ENCODE data around the gene ACSF2.

ACSF2 gene

DNA sequence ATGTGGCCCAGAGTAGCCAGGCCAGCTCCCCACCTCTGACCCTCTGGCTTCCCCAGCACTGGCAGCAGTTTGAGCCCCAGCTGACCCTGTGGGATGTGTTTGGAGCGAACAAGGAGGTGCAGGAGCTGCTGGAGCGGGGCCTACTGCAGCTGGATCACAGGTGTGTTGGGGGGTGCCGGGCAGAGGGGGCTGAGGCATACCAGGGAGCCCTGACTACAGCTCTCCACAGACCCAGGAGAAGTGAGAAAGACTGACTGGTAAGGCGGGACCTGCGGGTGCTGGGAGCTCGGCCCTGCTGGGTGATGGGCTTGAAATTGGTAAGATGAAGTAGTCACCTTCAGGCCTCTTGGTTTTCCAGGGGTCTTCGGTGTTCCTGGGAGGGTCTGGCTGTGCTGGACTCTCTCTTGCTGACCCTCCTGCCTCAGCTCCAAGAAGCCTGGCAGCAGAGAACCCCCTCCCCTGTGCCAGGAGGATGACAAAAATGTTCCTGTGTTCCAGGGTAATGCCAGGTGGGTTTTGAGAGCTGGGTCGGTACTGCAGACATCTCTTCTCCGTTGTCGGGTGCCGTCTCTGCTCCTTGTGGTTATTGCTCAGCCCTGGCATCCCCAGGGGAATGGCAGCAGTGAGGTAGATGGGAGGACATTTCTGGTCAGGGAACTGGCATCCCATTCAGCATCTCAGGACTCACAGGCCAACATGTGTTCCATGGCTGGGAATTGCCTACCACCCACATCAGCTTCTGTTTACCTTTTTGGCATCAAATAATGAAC is 58.6 kb downstream of the ACSF2 start:
- Histone ChIP-seq H3K9me3 (ENCODE audit: control extremely low read depth in 1 of 5, control insufficient read depth in 4 of 5, insufficient read depth in 2 of 5, low read depth in 1 of 5, low read length in 4 of 5) (no peaks in the 10 kb centered on the region), H3K27ac (ENCODE audit: insufficient read depth in 1 of 2, low read depth in 1 of 2, low read length in 2 of 2, poor library complexity in 1 of 2, severe bottlenecking in 2 of 2) (no peak overlapping the region), H3K27me3 (replicated peaks in 2 of 5; ENCODE audit: control insufficient read depth in 4 of 5, insufficient read depth in 5 of 5, low read length in 4 of 5) (no peaks in the 10 kb centered on the region), H3K36me3 (ENCODE audit: control insufficient read depth in 4 of 4, insufficient read depth in 4 of 4, low read length in 3 of 4) (peaks cover 9 to 48% (median 31%) of the 10 kb centered on the region in 4 experiments), H3K4me1 (ENCODE audit: control extremely low read depth in 1 of 4, control insufficient read depth in 4 of 4, insufficient read depth in 4 of 4, low read length in 3 of 4) (peaks cover 0 to 11% (median 7%) of the 10 kb centered on the region in 4 experiments), H3K4me3 (ENCODE audit: control insufficient read depth in 1 of 7, extremely low read depth in 1 of 7, insufficient read depth in 4 of 7, low read depth in 2 of 7, low read length in 6 of 7) (no peak overlapping the region)
- 97% methylated on average over 7 of the region's 11 CpGs for WGBS (ENCODE audit: insufficient coverage)
- CTCF ChIA-PET = interaction anchor here (0.8 to 4.1 kb wide), 12 partner anchors 9 to 368 kb away, joined by 3 to 18 read pairs (median 5); partner anchors contain the start of genes CHAD and LRRC59
- DNase-seq = no peak
- POLR2A ChIA-PET = no interaction called here

DNA sequence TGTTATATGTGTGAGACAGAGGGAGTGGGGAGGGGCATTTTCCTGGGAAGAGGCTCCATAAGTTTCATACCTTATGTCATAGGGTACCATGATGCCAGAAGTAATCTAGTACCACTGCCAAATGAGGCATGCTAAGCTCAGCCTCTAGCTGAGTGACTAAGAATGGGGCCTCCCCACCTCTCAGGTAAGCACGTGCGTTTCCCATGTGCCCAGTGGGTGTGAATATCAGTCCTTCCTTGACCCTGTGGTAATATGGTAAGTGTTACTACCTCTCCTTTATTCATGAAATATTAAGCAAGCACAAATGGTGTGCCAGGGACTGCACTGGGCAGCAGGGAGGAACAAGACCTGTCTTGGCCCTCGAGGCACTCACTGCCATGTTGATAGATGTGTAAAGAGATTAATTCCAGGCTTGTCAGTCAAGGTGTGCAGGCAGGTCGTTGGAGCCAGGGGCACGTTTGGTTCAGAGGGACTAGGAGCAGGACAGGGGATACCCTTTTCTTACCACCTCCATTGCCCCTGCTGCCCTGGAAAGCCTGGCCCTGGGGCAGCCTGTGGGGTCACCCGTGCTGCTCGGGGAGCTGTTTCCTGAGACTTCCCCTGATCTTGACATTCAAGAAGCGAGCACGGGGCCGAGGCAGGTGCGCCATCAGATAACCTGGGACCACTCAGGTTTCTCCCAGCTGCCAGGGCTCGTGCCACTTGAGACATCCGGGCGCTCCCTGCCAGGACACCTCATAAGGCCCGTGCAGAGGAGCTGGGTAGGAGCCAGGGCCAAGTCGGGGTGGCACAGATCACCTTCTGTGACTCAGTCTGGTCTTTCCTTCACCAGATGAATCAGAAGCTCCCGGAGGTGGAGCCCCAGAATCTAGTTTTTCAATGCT is 61.4 kb downstream of the ACSF2 start:
- H3K4me3 ChIP-seq (ENCODE audit: control insufficient read depth in 1 of 7, extremely low read depth in 1 of 7, insufficient read depth in 4 of 7, low read depth in 2 of 7, low read length in 6 of 7) = no peak overlapping the region
- CTCF ChIA-PET = interaction anchor here (0.6 to 2.0 kb wide), 4 partner anchors 8 to 138 kb away, joined by 3 to 10 read pairs (median 7); partner anchors contain the start of gene RSAD1
- WGBS (ENCODE audit: insufficient coverage) = 97% methylated on average over 15 of the region's 17 CpGs
- POLR2A ChIA-PET = interaction anchor here (0.6 kb wide), 1 partner anchor 10 kb away, joined by 4 read pairs; no protein-coding TSS in a partner anchor
- H3K4me1 ChIP-seq (ENCODE audit: control extremely low read depth in 1 of 4, control insufficient read depth in 4 of 4, insufficient read depth in 4 of 4, low read length in 3 of 4) = peaks cover 0 to 1% (median 0%) of the 10 kb centered on the region in 4 experiments
- H3K27me3 ChIP-seq (replicated peaks in 2 of 5; ENCODE audit: control insufficient read depth in 4 of 5, insufficient read depth in 5 of 5, low read length in 4 of 5) = no peaks in the 10 kb centered on the region
- no peak for DNase-seq
- H3K36me3 ChIP-seq (ENCODE audit: control insufficient read depth in 4 of 4, insufficient read depth in 4 of 4, low read length in 3 of 4) = peaks cover 6 to 32% (median 25%) of the 10 kb centered on the region in 4 experiments
- no peak overlapping the region for H3K27ac ChIP-seq (ENCODE audit: insufficient read depth in 1 of 2, low read depth in 1 of 2, low read length in 2 of 2, poor library complexity in 1 of 2, severe bottlenecking in 2 of 2)
- no peaks in the 10 kb centered on the region for H3K9me3 ChIP-seq (ENCODE audit: control extremely low read depth in 1 of 5, control insufficient read depth in 4 of 5, insufficient read depth in 2 of 5, low read depth in 1 of 5, low read length in 4 of 5)

DNA sequence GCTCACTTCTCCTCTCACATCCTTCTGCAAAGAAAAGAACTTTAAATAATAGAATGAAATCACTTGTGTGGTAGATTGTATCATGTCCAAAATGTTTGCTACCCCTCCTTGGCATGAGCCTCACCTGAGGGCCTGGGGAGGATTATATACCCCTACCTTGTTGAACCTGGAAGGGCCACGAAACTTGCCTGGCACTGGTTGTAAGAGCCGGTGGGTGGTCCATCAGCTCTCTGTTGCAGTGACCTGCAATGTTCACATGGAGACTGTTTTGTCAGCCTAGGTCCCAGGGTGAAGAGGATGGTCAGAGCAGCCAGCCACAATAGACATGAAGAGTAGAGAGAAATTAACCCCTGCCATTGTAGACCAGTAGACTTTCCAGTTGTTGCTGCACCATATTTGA is 62.9 kb downstream of the ACSF2 start:
- Histone ChIP-seq H3K27me3 (replicated peaks in 2 of 5; ENCODE audit: control insufficient read depth in 4 of 5, insufficient read depth in 5 of 5, low read length in 4 of 5) (no peaks in the 10 kb centered on the region), H3K36me3 (ENCODE audit: control insufficient read depth in 4 of 4, insufficient read depth in 4 of 4, low read length in 3 of 4) (peaks cover 6 to 21% (median 20%) of the 10 kb centered on the region in 4 experiments), H3K27ac (ENCODE audit: insufficient read depth in 1 of 2, low read depth in 1 of 2, low read length in 2 of 2, poor library complexity in 1 of 2, severe bottlenecking in 2 of 2) (no peak overlapping the region), H3K4me1 (ENCODE audit: control extremely low read depth in 1 of 4, control insufficient read depth in 4 of 4, insufficient read depth in 4 of 4, low read length in 3 of 4) (no peaks in the 10 kb centered on the region), H3K9me3 (ENCODE audit: control extremely low read depth in 1 of 5, control insufficient read depth in 4 of 5, insufficient read depth in 2 of 5, low read depth in 1 of 5, low read length in 4 of 5) (no peaks in the 10 kb centered on the region), H3K4me3 (ENCODE audit: control insufficient read depth in 1 of 7, extremely low read depth in 1 of 7, insufficient read depth in 4 of 7, low read depth in 2 of 7, low read length in 6 of 7) (no peak overlapping the region)
- DNase-seq = no peak
- WGBS (ENCODE audit: insufficient coverage) = 100% methylated on average over 1 of the region's 2 CpGs
- ChIA-PET POLR2A (no interaction called here), CTCF (interaction anchor here (0.7 to 1.6 kb wide), 3 partner anchors 10 to 207 kb away, joined by 3 to 10 read pairs (median 4); partner anchors contain the start of gene RSAD1)

DNA sequence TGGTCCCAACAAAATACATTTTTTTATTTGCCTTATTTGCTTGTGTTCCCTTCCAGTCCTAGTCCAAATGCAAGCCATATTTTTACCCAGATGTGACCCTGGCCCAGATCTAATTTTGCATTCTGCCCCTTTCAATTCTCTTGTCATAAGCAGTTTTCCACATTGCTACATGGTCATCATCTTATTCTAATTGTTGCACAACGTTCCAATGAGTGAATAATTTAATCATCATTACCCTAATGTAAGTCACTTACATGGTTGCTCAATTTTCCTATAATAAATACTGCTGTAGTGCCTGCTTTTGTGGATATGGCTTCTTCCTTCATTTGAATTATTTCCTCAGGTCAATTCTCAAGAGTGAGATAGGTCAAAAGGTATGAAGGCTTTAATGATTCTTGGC is 65.5 kb downstream of the ACSF2 start:
- Histone ChIP-seq H3K27me3 (replicated peaks in 2 of 5; ENCODE audit: control insufficient read depth in 4 of 5, insufficient read depth in 5 of 5, low read length in 4 of 5) (no peaks in the 10 kb centered on the region), H3K27ac (ENCODE audit: insufficient read depth in 1 of 2, low read depth in 1 of 2, low read length in 2 of 2, poor library complexity in 1 of 2, severe bottlenecking in 2 of 2) (no peak overlapping the region), H3K4me1 (ENCODE audit: control extremely low read depth in 1 of 4, control insufficient read depth in 4 of 4, insufficient read depth in 4 of 4, low read length in 3 of 4) (no peaks in the 10 kb centered on the region), H3K4me3 (ENCODE audit: control insufficient read depth in 1 of 7, extremely low read depth in 1 of 7, insufficient read depth in 4 of 7, low read depth in 2 of 7, low read length in 6 of 7) (no peak overlapping the region), H3K9me3 (ENCODE audit: control extremely low read depth in 1 of 5, control insufficient read depth in 4 of 5, insufficient read depth in 2 of 5, low read depth in 1 of 5, low read length in 4 of 5) (no peaks in the 10 kb centered on the region), H3K36me3 (ENCODE audit: control insufficient read depth in 4 of 4, insufficient read depth in 4 of 4, low read length in 3 of 4) (peaks cover 0 to 2% (median 0%) of the 10 kb centered on the region in 4 experiments)
- DNase-seq = no peak
- ChIA-PET POLR2A (no interaction called here), CTCF (interaction anchor here (0.6 to 2.4 kb wide), 3 partner anchors 10 to 180 kb away, joined by 3 to 9 read pairs (median 9); partner anchors contain the start of gene RSAD1)
- no CpG with 5 or more reads among the region's 1 CpG for WGBS (ENCODE audit: insufficient coverage)

DNA sequence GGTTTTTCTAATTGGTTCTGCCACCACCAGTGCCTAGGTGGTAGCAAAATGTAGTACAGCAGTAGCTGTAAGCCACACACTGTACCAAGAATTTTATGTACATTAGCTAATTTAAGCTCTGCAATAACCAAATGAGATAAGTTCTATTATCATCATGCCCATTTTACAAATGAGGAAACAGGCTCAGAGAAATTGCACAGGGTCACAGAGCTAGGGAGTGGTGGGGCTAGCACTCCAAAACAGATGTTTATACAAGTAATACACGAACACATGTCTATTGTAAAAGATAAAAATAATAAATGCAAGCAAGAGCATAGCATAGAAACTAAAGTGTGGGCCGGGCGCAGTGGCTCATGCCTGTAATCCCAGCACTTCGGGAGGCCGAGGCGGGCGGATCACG is 66.2 kb downstream of the ACSF2 start:
- H3K4me3 ChIP-seq (ENCODE audit: control insufficient read depth in 1 of 7, extremely low read depth in 1 of 7, insufficient read depth in 4 of 7, low read depth in 2 of 7, low read length in 6 of 7) = no peak overlapping the region
- no CpG with 5 or more reads among the region's 8 CpGs for WGBS (ENCODE audit: insufficient coverage)
- no peaks in the 10 kb centered on the region for H3K4me1 ChIP-seq (ENCODE audit: control extremely low read depth in 1 of 4, control insufficient read depth in 4 of 4, insufficient read depth in 4 of 4, low read length in 3 of 4)
- CTCF ChIA-PET = interaction anchor here (0.6 to 2.4 kb wide), 3 partner anchors 9 to 180 kb away, joined by 3 to 9 read pairs (median 9); partner anchors contain the start of gene RSAD1
- H3K27ac ChIP-seq (ENCODE audit: insufficient read depth in 1 of 2, low read depth in 1 of 2, low read length in 2 of 2, poor library complexity in 1 of 2, severe bottlenecking in 2 of 2) = no peak overlapping the region
- POLR2A ChIA-PET = no interaction called here
- H3K9me3 ChIP-seq (ENCODE audit: control extremely low read depth in 1 of 5, control insufficient read depth in 4 of 5, insufficient read depth in 2 of 5, low read depth in 1 of 5, low read length in 4 of 5) = no peaks in the 10 kb centered on the region
- H3K36me3 ChIP-seq (ENCODE audit: control insufficient read depth in 4 of 4, insufficient read depth in 4 of 4, low read length in 3 of 4) = peaks cover 0 to 2% (median 0%) of the 10 kb centered on the region in 4 experiments
- H3K27me3 ChIP-seq (replicated peaks in 2 of 5; ENCODE audit: control insufficient read depth in 4 of 5, insufficient read depth in 5 of 5, low read length in 4 of 5) = no peaks in the 10 kb centered on the region
- DNase-seq = no peak

DNA sequence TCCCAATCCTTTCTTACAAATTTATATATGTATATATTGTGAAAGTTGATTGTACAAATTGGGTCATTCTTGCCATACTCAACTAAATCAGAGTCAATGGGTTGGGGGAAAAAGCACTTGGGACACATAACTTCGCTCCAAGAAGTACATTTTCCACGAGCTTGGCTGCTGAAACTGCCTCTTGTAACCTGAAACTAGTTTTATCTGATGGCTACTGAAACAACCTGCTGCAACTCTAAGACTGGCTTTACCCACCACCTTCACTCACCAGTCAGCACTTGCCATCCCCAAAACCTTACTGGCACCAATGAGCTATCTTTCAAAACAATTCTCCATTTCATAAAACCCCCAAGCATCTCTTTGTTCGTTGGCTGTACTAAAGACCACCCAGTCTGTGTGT is 67.7 kb downstream of the ACSF2 start:
- no peaks in the 10 kb centered on the region for H3K4me1 ChIP-seq (ENCODE audit: control extremely low read depth in 1 of 4, control insufficient read depth in 4 of 4, insufficient read depth in 4 of 4, low read length in 3 of 4)
- ChIA-PET CTCF (interaction anchor here (0.9 to 2.4 kb wide), 5 partner anchors 8 to 201 kb away, joined by 3 to 9 read pairs (median 5); partner anchors contain the start of gene RSAD1), POLR2A (no interaction called here)
- no peak for DNase-seq
- no peaks in the 10 kb centered on the region for H3K27me3 ChIP-seq (replicated peaks in 2 of 5; ENCODE audit: control insufficient read depth in 4 of 5, insufficient read depth in 5 of 5, low read length in 4 of 5)
- H3K27ac ChIP-seq (ENCODE audit: insufficient read depth in 1 of 2, low read depth in 1 of 2, low read length in 2 of 2, poor library complexity in 1 of 2, severe bottlenecking in 2 of 2) = no peak overlapping the region
- no peaks in the 10 kb centered on the region for H3K9me3 ChIP-seq (ENCODE audit: control extremely low read depth in 1 of 5, control insufficient read depth in 4 of 5, insufficient read depth in 2 of 5, low read depth in 1 of 5, low read length in 4 of 5)
- no peak overlapping the region for H3K4me3 ChIP-seq (ENCODE audit: control insufficient read depth in 1 of 7, extremely low read depth in 1 of 7, insufficient read depth in 4 of 7, low read depth in 2 of 7, low read length in 6 of 7)
- no peaks in the 10 kb centered on the region for H3K36me3 ChIP-seq (ENCODE audit: control insufficient read depth in 4 of 4, insufficient read depth in 4 of 4, low read length in 3 of 4)
- 85% methylated on average over 2 of the region's 3 CpGs for WGBS (ENCODE audit: insufficient coverage)

Data from common myeloid progenitor, CD34-positive (primary cell).